Hematopoietic multipotent progenitor cell (in vitro differentiated cells): ENCODE data around the gene UBAC1. TPM values are rescaled to one million over a fixed set of nuclear protein-coding genes. Genes with fewer than 3 reads are reported as not detected.

ENCODE experiments used
- DNase-seq, 3 donors: peaks; one replicate each; pipeline ENCODE4 v3.0.0-alpha.2; 2011 to 2015; ENCODE audit warnings: low read depth in 2 of 3, low spot score in 2 of 3
- total RNA-seq: library from RNA; depleted of rRNA; stranded (reverse); fragments of >200 nt; gene quantifications from one replicate; pipeline ENCODE4 v1.2.3, GENCODE V29; 2012

Gene UBAC1, protein sequence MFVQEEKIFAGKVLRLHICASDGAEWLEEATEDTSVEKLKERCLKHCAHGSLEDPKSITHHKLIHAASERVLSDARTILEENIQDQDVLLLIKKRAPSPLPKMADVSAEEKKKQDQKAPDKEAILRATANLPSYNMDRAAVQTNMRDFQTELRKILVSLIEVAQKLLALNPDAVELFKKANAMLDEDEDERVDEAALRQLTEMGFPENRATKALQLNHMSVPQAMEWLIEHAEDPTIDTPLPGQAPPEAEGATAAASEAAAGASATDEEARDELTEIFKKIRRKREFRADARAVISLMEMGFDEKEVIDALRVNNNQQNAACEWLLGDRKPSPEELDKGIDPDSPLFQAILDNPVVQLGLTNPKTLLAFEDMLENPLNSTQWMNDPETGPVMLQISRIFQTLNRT
- total RNA-seq: 31.5 TPM

DNA sequence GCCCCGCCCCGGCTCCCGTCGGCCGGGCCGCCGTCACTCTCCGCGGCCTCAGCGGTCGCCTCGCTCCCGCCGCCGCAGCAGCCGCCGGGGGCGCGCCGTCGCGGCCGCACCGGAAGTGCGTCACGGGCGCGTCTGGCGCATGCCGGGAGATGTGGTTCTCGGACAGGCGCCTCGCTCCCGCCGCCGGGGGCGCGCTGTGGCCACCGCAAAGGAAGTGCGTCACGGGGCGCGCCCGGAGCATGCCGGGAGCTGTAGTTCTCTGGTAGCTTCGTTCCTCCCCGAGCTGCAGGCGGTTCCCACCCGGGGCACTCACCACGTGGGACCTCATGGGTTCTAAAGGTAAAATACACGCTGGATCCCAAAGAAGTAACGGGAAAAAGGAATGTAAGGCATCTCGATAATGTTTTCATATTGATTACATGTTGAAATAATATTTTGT is at the start of gene UBAC1:
Gene UBAC1 (minus strand): TSS at position 97 of the 439 bp plus-strand sequence. CDS start 211 bp downstream, outside the sequence.
- DNase-seq: peak; percentile 96 to 97 (median 97)

DNA sequence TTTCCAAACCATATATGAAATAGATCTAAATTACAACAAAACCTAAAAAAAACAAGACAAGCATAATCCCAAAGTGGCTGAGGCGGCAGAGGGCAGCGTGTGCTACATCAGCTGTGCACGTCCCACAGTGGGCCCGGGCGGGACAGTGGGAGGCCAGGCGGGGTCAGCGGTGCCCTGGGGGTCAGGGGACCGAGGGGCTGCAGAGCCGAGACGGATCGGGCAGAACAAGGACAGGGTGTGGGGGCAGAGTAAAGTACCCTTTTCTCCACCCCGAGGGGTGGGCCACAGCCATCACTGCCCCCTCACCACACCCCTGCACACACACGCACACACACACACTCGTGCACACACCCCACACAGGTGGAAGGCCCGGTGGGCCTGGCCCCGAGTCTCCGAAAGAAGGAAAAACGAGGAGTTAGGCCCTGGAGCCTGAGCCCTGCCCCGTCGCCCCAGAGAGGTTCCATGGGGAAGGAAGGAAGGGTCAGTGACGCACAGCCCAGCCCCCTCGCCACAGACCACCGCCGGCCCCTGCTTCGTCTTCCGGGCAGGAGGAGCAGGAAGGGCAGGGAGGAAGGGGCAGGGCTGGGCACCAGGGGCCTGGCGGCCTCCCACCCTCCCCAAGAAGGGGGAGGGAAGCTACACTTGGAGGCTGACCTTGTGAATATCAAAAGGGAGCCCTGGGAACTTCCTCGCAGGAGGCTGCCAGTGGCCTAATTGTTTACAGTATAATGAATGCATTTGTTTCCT is 49.6 kb upstream of the UBAC1 start:
- no peak for DNase-seq

DNA sequence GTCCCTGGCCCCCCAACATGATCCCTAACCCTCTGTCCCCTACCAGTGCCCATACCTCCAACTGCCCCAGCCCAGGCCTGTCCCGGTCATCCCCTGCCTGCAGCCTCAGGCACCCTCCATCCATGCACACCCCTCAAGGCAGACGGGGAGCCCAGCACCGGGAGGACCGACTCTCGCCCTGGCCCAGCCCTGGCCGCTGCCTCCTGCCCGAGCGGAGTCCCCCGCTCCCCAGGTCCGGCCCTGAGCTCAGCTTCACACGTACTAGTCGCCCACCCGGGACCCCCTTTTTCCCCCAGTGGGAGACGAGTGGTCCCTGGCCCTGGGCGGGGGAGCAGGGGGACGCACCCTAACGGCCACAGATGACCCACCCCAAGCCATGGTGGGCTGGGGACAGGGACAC is 49.0 kb upstream of the UBAC1 start:
- no peak for DNase-seq

DNA sequence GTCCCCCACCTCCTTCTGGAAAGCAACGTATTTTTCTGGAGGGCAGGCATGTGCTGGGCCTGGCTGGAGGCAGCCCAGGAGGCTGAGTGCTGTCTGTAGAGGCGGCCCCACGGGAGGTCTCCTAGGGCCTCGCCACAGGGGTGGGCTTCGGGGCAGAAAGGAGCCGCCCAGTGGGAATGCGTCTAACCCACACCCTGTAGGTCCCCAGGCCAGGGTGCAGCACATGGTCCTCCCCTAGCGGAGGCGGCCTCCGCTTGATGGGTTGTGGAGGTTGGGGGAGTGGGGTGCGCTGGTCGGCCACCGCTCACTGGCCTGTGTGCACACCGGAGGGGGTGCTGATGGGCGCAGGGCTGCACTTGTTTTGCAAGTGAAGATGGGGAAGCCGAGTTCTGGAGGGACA is 48.3 kb upstream of the UBAC1 start:
- no peak for DNase-seq

DNA sequence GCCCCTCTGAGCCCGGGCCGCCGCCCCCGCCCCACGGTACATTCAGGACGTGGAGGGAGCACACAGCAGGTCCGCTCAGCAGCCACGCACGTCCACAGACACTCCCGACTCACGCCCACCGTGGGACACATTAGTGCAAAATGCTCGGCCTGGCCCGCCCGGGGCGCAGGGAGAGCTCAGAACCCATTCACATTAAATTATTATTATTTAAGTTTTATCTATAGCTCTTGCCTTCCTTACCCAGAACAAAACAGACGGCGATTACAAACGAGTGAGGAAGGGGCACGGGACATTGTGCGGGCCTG is 47.5 kb upstream of the UBAC1 start:
- no peak for DNase-seq

DNA sequence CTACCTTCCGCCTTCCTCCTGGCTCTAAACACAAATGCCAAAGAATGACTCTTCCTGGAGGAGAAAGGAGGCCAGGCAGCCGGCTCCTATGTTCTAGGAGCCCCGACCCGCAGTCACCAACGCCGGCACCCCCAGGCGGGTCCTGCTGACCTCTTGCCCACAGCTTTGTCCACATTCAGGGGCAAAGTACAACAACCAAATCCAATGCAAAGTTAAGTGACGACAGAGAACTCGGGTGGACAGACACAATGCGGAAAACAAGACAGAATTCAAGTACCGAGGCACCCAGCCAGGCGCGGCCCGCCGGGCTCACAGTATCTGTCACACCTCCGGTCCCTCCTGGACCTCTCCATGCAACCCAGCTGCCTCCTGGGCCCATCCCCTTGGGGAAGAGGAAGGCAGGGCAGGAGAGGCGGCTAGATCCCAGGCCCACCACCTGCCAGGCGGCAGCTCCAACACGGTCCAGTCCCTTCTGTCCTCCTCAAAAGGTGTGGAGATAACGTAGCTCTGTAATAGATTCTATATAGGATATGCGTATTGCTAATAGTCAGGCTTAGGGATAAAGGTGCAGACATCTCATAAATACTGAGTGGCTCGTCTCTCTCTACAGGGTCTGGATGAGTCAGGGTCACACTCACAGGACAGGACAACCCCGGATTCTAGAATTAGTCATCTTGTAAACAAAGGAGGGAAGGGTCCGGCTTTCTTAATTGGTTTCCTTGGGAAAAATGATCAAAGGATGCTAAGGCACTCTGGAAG is 46.9 kb upstream of the UBAC1 start:
- DNase-seq: no peak

DNA sequence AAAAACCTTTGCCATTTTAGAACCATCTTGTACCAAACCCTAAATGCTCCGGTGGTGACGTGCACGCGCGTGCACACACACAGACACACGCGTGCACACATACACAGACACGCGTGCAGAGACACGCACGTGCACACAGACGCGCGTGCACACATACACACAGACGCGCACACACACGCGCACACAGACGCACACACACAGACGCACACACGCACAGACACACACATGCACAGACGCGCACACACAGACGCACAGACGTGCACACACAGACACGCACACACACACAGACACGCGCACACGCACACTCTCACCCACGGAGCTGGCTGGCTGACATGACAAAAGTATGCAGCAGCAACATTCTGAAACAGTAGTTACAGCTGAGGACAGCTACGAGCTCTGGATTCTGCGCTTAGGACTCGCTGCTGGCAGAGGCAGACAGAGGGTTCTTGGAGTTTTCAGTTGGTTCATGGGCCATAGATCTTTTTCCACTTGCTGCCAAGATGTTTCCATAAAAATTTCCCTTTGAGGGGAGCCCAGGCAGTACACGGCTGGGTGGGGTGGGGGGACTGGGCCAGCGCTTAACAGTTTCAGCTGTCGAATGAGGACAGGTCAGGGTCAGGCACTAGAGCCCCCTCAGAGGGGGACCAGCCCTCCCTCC is 46.2 kb upstream of the UBAC1 start:
- no peak for DNase-seq

DNA sequence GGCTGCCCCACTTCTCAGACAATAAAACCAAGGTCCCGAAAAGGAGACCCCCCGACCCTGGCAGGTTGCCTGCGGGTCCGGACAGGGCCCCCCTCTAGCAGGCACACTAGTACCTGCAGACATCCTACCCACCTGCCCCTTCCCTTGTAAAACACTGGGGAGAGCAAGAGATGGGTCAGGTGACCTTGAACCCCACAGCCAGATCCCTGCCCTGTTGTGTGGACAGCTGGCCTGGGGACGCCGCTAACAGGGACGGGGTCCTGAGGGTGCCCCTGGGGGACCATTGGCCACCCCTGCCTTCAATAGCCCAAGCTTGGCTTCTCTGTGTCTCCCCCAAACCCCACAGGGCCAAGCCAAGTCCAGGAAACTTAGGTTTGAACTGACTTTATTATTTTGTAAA is 45.0 kb upstream of the UBAC1 start:
- no peak for DNase-seq

DNA sequence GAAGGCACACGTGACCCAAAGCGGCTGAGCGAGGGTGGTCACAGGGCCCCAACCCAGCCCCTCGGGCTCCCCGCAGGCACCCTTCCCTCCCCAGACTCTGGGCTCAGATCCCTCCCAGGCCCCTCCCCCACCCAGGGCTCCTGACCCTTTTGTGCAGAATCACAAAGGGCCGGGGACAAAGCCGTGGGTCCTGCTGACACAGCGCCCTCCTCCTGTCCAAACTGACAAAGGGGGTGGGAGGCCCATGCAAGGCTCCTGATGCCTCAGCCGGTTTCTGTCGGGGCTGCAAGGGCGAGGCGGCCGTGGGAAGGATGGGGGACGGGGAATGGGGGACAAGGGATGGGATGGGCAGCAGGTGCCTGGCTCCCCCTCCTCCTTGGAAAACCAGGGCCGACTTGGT is 43.5 kb upstream of the UBAC1 start:
- no peak for DNase-seq

DNA sequence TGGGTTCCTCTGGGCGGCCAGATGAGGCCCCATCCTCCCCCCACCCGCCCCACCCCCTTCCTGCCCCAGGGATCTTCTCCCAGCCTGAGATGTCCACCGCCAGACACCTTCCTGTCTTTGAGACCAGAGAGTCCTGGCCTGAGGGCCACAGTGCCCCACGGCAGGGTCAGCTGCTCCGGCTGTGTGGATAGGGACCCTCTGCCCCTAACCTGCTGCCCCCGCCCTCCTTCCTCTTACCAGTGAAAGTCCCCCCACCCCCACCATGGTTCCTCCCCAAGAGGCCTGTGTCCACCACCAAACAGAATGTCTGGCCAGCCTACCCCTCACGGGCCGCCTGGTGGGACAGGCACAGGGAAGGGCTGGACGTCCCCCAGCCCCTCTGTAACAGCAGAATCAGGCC is 43.0 kb upstream of the UBAC1 start:
- DNase-seq: no peak

DNA sequence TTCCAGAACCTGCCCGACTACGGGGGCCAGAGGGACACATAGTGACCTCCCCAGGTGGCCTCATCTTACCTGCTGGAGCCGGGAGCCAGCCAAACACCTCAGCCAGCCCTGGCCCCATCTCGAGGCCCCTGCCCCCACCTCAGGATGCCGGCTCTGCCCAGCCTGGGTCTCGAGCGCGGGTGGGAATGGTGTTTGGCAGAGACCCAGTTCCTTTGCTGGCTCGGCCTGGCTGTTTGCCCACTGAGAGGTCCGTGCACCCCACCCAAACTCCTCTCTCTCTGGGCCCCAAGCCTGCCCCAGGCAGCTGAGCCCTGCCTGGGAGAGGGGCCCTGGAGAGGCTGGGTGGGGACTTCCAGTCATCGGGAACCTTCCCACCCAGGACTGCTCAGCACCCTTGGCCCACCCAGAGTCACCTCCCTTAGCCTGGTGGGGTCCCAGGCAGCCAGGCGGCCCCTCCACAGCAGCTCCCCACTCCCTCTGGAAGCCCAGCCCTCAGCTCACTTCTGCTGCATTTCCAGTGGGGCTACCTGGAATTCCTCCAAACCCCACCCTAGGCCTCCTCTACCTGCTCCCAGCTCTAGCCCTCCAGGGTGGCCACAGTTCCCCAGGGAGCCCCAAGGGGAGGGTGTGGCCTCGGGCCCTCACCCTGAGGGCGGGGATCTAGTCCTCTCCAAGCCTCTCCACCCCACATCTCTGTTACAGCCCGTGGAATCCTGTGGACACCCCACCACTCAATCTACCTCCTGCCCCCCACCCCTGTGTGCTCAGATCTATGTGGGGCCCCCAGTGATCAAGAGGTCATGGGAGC is 42.4 kb upstream of the UBAC1 start:
- DNase-seq: no peak

DNA sequence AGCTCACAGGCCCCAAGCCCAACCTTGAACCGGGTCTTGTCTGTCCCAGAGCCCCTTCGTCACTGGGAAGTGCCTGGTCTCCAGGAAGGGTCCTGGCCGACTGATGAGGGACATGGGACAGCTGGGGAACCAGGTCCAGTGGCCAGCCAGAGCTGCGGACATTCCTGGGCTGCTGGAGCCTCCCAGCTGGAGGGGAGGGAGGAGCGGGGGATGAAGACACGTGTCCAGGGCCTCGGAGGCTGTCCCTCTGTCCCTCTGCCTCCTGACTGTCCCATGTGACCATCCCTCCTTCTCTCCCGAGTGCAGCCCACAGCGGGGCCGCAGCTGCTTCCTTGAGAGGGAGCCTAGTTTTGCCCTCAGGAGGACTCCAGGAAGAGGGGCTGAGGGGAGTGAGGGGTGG is 41.7 kb upstream of the UBAC1 start:
- no peak for DNase-seq

DNA sequence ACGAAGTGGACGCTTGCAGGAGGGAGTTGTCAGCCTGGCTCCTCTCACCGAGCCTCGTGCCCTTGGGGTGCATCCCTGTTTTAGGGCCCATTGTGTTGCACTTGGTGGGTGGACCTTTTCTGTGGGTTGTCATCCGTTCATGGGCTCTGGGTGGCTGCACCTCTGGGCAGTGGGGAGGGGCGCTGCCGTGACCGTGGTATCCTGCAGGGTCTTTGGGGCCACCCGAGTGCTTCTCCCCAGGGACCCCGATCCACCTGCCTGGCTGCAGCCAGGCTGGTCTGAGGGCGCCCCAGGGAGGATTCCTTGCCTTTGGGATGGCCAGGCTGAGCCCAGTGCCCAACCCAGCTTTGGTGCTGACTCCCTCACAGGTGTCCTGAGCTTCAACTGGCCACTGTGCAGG is 41.0 kb upstream of the UBAC1 start:
- DNase-seq: no peak

DNA sequence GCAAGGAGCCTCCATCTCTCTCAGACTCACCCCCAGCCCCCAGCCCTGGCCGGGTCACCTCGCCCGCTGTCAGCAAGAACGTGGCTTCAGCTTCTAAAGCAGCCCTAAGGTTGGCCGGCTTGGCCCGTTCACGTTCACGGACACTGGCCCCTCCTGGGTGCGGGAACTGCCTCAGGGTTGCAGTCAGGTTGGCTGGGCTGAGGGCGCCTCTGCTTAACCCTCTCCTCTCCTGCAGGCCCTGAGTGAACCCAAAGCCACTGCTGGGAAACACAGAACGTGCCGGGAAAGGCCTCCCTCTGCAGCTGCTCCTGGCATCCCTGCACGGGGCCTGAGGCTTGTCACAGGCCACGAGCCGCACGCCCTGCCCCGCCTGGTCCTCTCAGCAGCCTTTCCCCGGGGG is 40.1 kb upstream of the UBAC1 start:
- DNase-seq: no peak

DNA sequence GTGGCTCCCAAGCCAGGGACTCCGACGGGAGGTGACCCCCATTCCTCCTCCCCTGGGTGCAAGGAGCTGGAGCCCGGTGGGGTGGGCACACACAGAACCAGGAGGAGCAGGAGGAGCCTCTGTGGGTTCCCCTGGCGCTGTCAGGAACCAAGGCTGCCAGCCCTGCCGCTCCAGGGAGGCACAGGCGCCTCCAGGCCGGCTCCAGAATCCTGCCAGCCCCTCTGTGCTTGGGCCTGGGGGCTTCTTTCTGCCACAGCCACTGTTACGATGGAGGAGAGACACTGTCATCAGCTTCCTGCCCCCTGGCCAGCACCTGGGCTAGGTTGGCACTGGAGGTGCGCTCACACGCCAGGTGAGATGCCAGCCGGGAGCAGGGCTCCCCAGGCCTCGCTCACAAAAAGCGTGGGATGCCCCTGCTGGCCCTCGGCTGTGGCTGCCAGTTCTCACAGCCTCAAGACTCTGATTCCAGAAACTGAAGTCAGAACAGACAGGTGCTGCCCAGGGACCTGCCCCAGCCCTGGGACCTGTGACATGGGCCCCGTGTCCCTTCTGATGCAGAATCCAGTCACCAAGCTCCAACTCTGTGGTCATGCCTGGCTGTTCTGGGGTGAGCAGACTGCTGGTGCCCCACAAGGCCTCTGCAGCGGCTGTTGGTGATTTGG is 37.4 kb upstream of the UBAC1 start:
- no peak for DNase-seq

DNA sequence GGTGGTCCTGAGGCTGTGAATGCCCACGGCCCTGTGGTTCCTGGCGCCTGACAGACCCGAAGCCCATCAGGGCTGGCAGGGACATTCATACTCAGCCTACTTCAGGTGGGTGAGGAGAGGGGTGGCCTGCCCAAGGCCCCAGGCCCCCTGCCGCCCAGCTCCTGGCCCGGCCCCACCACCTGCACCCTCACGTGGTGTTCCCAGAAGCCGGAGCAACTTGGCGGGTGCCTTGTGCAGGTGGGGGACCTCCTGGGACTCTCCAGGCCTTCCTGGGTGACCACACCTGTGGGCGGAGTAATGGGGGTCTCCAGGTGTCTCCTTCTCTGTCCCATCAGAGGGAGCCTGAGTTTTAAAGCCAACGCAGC is 36.8 kb upstream of the UBAC1 start:
- DNase-seq: no peak

DNA sequence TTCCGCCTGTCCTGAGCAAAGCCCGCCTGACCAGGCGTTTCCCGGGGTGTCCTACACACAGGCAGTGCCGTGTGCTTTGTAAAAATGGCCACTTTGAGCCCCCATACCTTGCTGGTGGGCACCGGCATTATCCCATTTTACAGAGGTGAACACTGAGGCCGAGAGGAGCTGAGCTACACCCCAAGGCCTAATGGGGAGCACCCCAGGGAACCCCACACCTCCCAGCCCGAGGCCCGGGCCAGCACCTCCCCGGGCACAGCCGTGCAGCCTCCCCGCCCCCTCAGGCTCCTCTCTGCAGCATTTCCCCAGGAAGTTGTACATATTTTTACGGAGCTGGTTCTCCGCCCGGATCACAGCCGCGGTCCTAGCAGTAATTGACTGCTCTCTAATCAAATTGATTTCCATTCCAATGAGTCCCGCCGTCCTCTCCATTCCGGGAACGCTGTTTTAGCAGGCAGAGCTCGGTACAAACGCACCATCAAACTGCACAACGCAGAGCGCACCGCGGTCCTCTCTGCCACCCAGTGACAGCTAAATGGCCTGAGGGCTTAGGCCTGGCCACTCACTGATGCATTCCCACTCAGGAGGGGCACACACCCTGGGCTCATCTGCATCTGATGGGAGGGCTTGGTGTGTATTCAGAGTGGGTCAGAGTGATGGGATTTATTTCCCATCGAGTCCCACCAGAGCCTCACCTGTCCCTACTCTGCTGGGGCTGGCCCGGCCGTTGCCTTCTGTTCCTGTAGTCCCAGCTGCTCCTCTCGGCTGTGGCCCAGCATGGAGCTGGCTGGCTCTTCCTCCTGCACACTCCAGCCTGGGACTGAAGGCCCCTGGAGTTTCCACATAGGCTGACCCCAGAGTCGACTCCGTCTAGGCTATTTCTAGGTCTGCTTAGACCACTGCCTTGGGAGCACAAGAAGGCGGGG is 36.2 kb upstream of the UBAC1 start:
- DNase-seq: no peak

DNA sequence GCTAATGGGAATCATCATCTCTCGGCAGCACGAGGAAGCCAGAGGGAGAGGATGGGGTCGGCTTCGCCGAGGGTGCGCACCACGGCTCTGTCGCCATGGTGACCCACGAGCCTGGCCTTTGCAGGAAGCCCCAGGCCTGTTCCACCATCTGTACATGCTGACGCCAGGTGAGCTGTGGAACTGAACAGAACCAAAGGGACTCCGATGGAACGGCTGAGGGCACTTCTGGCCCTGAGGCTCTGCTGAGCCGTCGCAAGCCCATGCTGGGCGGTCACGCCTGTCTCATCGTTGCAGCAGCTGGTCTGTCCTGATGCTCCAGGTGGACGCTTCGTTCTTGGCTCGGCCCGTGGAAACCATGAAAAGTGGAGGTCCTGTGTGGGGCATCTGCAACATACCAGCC is 34.6 kb upstream of the UBAC1 start:
- DNase-seq: no peak
